Activated T-cell treated with anti-CD3 and anti-CD28 coated beads, Interleukin-2, amount 50 U/mL, for 48 hours (primary cell): ENCODE measurements around the gene SYNDIG1.

Source experiments
- DNase-seq, 2 experiments: peaks; one replicate each; pipeline ENCODE4 v3.0.0-alpha.2; 2020

SYNDIG1 gene

DNA sequence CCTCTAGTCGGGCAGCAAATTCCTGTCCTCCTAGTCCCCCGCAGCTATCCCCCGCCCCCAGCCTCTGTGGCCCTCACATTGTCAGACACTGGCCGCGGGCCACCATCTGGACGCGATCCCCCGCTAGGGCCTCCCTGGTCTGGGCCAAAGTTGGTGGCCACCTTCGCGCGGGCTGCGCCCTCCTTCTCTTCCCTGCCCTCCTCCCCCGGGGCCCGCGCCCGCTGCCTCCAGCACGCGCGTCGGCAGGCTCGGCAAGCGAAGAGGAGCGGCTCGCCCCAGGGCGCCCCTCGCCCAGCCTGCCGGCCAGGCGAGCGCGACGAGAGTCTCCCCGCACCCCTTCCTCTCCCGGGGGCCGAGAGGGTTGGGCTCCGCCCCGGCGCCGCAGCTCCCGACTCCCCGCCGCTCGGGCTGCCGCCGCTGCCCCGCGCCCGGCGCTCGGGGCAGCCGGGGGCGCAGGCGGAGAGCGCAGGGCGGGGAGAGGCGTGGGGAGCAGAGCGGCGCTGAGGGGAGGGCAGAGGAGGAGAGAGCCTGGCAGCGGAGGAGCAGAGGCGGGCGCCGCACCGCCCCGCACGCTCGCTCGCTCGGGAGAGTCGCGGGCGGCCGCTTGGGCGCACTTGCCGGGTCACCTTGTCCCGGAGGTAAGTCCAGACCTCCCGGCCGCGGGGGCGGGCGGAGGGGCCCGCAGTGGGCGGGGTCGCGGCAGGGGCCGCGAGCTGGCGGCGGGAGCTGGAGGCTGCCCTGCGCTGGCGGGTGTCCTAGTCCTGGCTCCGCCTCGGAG lies at the start of gene SYNDIG1:
TSS of gene SYNDIG1 (plus strand) at position 514 of the 778 bp plus-strand sequence. CDS start 73,469 bp downstream, outside the sequence.
- DNase-seq: peak in 1 of 2 experiments; percentile 19

DNA sequence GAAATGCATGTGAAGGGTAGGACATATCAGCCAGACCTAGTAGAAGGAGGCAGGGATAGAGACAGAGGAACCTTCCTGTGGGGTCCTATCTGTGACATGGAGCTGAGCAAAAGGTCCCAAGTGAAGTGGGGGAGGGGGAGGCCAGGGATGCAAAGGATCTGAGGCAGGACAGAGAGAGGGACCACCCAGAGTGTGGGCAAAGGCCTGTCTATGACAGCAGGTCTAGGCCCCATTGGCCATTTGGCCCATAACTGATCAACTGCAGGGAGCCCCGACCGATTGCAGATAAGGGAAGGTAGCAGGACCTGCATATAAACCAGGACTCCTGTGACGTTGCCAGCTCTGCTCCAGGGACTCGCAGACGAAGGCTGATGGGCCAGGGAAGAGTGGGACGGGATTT lies 49.6 kb upstream of the SYNDIG1 start:
- no peak for DNase-seq

DNA sequence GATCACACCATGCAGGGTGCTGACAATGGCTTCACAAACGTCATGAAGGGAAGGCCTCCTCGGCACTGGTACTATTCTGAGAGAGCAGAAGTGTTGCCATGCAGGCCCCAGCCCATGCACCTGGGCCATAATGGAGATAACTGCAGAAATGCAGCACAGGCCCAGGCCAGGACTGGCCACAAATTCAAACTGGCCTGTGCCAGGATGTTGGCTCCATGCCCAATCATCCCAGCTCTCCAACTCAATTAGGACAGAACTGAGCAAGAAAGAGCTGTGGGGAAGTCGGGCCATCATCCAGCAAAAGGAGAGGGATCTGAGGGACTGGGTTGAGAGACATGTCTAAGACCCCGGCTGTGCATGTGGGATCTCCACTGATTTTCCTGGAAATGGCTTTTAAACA lies 48.9 kb upstream of the SYNDIG1 start:
- DNase-seq: no peak

- DNase-seq: no peak
Observed at GRCh38 chr20:24421071-24421470, 48.4 kb upstream of the SYNDIG1 start.

GRCh38 chr20:24422091-24422760 lies 47.2 kb upstream of the SYNDIG1 start:
- no peak for DNase-seq

DNA sequence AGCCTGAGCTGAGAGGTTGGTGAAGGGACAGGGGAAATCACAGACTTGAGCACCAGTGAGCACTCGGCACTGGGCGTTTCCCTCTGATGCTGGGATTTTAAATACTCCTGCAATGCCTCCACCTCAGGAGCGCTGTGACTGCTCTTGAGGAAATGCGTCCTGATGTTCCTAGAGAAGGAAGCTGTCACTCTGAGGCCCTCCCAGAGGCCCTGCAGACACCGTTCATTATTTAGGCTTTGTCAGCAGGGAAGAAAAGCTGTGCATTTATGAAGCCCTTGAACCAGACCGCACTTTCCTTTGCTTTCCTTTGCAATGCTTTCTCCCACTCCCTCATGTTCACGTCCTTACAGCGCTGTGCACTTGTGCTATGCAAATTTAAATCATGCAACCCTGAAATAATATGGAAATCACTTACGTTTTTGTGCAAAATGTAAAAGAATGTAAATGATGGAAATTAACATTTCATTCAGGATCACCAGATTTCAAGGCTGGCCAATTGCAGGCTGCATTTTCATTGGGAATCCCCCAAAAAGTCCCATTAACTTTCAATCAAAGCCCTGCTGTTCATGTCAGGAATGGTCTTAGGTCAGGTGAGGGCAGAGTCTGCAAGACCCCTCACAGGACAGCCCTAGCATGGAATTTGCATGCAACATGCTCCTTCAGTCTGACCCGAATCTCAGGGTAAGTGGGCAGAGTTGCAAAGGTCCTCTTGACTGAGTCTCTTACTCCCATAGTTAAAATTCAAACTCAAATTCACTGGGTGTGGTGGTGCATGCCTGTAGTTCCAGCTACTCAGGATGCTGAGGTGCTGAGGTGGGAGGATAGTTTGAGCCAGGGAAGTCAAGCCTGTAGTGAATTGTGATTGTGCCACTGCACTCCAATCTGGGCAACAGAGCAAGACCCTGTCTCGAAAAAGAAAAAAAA lies 45.8 kb upstream of the SYNDIG1 start:
- DNase-seq: no peak

DNA sequence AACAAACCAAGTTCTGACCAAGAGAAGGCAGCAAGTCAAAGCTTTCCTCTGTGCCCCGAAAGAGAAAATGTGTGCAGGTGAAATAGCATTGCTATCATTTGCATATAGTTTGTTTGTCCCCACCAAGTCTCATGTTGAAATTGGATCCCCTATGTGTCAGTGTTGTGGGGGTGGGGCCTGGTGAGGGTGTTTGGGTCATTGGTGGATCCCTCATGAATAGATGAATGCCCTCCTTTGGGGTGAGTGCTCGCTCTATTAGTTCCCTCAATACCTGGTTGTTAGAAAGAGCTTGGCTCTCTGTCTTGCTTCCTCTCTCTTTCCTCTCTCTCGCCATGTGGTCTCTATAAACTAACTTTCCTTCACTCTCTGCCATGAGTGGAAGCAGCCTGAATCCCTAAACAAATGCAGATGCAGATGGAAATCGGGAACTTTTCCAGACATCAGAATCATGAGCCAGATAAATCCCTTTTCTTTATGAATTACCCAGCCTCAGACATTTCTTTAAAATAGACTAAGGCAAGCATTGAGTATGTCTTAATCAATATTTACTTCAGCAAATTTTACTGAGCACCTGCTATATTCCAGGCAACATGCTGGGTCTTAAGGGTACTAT lies 43.8 kb upstream of the SYNDIG1 start:
- DNase-seq: no peak

- no peak for DNase-seq
Observed at GRCh38 chr20:24431279-24432045, 38.0 kb upstream of the SYNDIG1 start.

GRCh38 chr20:24432046-24432442 lies 37.4 kb upstream of the SYNDIG1 start:
- DNase-seq: no peak

- DNase-seq: no peak
Observed at GRCh38 chr20:24436160-24436559, 33.3 kb upstream of the SYNDIG1 start.

DNA sequence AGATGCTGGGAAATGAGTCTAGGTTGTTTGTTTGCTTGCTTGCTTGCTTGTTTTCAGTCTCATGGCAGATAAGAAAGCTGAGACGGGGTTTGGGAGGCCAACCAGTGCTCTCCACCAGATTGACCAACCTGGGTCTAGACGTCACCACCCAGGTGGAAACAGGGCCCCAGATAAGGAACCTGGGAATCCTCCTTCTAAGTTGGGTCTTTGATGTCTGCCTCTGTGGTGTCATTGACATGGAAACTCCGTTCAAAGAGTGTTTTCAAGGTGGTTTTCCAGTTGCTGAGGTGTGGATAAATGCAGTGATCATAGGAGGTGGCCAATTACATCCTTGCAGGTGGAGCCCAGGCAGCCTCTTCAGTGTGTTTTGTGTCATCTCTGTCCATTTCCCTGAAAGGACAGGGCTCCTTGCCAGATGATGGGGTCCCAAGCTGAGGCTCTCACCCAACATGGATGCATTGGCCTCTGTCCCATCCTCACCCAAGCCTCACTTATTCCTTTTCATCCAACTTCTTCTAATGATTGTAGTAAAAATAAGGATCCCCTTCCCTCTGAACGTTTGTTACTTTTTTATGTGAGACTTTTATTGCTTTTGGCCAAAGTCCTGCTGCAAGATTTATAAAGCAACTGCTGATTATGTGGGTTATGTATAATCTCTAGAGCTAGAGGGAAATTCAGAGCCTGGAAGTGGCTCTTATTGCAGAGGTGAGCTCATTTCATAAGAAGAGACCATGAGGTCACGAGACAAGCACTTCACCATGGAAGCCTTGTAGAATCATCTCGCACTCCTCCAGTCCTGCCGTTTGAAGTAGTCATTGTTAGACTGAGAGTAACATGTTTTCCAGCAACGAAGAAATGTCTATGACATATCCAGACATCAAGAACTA lies 32.0 kb upstream of the SYNDIG1 start:
- no peak for DNase-seq

DNA sequence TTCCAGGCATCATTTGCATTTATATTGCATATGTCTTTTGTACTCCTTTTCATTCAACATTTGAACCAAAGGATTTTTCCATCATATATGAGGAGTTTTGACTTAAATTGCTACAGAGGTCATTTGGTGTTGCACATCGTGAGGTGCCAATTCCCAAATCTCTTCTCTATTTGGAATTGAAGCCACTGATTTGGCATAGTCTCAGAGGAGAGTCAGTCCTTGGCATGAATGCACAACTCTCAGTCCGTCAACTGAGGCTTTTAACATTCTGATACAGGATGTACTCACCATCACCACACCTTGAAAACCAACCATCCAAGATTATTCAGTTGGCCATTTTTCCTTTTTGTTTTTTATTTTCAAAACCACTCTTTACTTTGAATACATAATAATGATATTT lies 31.1 kb upstream of the SYNDIG1 start:
- DNase-seq: no peak

- no peak for DNase-seq
Observed at GRCh38 chr20:24439737-24440387, 29.6 kb upstream of the SYNDIG1 start.

DNA sequence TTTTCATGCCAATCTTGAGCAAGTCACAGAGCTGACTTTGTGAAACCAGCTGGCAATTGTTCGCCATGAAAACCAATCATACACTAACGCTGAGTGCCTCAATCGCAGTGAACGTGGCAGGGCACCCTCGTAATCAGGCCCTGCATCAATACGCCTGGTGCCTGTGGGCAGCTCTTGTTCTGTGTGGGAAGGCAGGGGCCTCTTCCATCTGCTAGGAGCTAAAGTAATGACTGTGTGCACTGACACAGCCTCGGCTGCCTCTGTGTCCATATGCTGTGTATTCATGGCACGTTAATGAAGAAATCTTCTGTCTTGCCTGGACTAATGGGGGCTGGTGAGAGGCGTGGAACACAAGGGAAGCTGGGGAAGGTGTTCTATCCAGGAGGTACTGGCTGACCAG lies 27.8 kb upstream of the SYNDIG1 start:
- DNase-seq: no peak

- DNase-seq: no peak
Observed at GRCh38 chr20:24442909-24443308, 26.5 kb upstream of the SYNDIG1 start.

DNA sequence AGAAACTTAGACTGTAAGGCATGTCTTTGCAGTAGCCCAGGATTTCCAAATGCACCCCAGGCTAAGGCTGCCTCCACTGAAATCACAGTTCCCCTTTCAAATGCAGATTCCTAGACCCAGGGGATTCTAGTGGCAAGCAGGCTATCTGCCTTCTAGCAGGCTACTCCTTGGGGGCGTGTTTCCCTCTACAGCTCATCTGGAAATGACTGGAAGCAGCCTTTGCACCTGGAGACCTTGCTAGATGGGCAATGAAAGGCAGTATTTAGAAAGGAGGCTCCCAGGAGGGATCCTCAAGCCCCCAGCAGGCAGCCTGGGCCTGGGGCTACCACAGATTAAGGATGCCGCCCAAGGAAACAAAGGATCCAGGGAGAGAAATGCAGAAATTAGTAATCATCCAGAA lies 26.0 kb upstream of the SYNDIG1 start:
- no peak for DNase-seq

GRCh38 chr20:24444526-24445190 lies 24.8 kb upstream of the SYNDIG1 start:
- no peak for DNase-seq

DNA sequence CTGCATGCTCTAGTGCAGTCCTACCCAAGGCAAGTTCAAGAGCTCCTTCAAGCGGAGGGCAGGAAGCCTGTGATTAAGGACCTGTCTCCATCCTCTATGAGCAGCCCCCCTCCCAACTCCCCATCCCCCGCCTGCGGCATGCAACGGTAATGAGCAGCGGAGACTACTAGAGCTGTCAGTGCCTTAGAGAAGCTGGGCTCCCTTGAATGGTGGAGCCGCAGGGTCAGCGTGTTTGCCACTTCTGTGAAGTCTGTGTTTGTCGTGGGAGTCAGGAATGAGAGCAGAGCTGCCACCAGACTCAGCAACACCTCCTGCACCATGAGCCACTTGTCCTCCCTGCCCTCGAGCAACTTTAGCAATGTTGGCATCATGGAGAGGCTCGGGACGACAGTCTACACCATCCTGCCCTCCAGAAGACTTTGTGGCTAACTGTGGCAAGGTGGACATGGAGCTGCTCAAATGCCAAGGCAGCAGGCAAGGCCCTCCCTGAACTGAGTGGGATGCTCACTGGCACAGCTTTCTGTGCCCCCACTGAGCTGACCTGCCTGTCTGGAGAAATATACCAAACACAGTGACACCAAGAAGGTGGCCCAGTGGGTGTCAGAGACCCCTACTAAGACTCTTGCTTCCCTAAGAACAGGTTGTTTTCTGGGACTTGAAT lies 23.8 kb upstream of the SYNDIG1 start:
- no peak for DNase-seq

DNA sequence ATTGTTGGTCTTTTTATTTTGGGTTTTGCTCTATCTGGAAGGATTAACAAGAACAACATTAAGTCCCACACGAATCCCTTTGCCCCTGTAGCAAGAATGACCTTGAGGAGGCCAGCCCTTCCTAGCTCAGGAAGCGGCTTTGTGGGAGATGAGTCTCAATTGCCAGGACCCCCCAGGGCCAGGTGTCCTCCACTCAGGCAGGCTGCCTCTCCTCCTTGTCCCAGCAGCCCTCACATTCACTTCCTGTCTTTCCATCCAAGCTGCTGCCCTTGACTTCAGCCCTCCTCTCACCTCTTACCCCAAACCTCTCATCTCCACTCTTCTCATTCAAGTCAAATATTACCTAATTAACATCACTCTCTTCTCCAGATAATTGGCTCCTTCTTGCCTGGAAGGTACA lies 22.6 kb upstream of the SYNDIG1 start:
- no peak for DNase-seq
